SU-DHL-6 (cell line): ENCODE measurements around the gene MADCAM1.

Experiments used
- H2AFZ ChIP-seq: fragments of 200-600 bp; sonication (generic); 2 replicates; pipeline ENCODE4 v1.6.1; 2014; ENCODE audit warnings: low read depth, mild to moderate bottlenecking, moderate library complexity, mixed read lengths, antibody characterized with exemption, low read length; ENCODE audit not compliant: severe bottlenecking
- H3F3A ChIP-seq: fragments of 200-600 bp; shearing (Covaris generic); 2 replicates; pipeline ENCODE4 v1.6.0; 2016; ENCODE audit warnings: antibody characterized with exemption, mild to moderate bottlenecking; ENCODE audit not compliant: insufficient read depth
- H3K27ac ChIP-seq: fragments of 200-600 bp; sonication (generic); 2 replicates; pipeline ENCODE4 v1.5.1; 2016; ENCODE audit warnings: low read depth, mild to moderate bottlenecking, low read length, moderate library complexity, mixed read lengths
- H3K27me3 ChIP-seq: fragments of 200-600 bp; sonication (generic), shearing (Covaris generic); 2 replicates; pipeline ENCODE4 v1.6.0; 2014; ENCODE audit warnings: mild to moderate bottlenecking, low read length
- H3K36me3 ChIP-seq: fragments of 200-600 bp; sonication (generic); 2 replicates; pipeline ENCODE4 v1.6.1; 2014; ENCODE audit warnings: mild to moderate bottlenecking, low read length, mixed read lengths
- H3K4me2 ChIP-seq: fragments of 300-600, 200-600 bp; shearing (Covaris generic), sonication (generic); 2 replicates; pipeline ENCODE4 v1.6.0; 2014; ENCODE audit warnings: low read length, low read depth, mild to moderate bottlenecking; ENCODE audit not compliant: poor library complexity, severe bottlenecking
- H3K4me3 ChIP-seq: fragments of 200-600 bp; sonication (generic); 2 replicates; pipeline ENCODE4 v1.5.1; 2014; ENCODE audit warnings: antibody characterized with exemption, low read length, mild to moderate bottlenecking, mixed read lengths; ENCODE audit not compliant: insufficient read depth, poor library complexity, severe bottlenecking
- H3K79me2 ChIP-seq: fragments of 200-600 bp; sonication (generic); 2 replicates; pipeline ENCODE4 v1.6.1; 2014; ENCODE audit warnings: mild to moderate bottlenecking, low read length, moderate library complexity; ENCODE audit not compliant: insufficient read depth
- H3K9ac ChIP-seq: fragments of 200-600 bp; sonication (generic); 2 replicates; pipeline ENCODE4 v1.7.0; 2014; ENCODE audit warnings: mild to moderate bottlenecking, low read length
- H3K9me2 ChIP-seq: fragments of 200-600 bp; sonication (generic); replicated peaks from 2 replicates; pipeline ENCODE4 v1.6.1; 2014; ENCODE audit warnings: low read length; ENCODE audit not compliant: insufficient read depth
- H3K9me3 ChIP-seq: fragments of 200-600 bp; sonication (generic); 2 replicates; pipeline ENCODE4 v1.6.1; 2014; ENCODE audit warnings: low read length, mixed read lengths; ENCODE audit not compliant: insufficient read depth
- H4K20me1 ChIP-seq: fragments of 200-600 bp; sonication (generic); 2 replicates; pipeline ENCODE4 v1.6.1; 2014; ENCODE audit warnings: low read depth, mild to moderate bottlenecking, antibody characterized with exemption, low read length, moderate library complexity, mixed read lengths
- CTCF ChIP-seq: fragments of 200-600 bp; sonication (generic); IDR thresholded peaks from one replicate; pipeline ENCODE4 v1.5.1; 2017; ENCODE audit warnings: antibody characterized with exemption, mild to moderate bottlenecking, low read length, moderate library complexity; ENCODE audit not compliant: insufficient read depth, poor library complexity, severe bottlenecking
- EZH2phosphoT487 ChIP-seq: fragments of 200-600 bp; sonication (generic), shearing (Covaris generic); conservative IDR thresholded peaks from 2 replicates; pipeline ENCODE4 v1.6.1; 2018; ENCODE audit warnings: mild to moderate bottlenecking, antibody characterized with exemption, low read length, moderate library complexity, mixed read lengths

The MADCAM1 gene

DNA sequence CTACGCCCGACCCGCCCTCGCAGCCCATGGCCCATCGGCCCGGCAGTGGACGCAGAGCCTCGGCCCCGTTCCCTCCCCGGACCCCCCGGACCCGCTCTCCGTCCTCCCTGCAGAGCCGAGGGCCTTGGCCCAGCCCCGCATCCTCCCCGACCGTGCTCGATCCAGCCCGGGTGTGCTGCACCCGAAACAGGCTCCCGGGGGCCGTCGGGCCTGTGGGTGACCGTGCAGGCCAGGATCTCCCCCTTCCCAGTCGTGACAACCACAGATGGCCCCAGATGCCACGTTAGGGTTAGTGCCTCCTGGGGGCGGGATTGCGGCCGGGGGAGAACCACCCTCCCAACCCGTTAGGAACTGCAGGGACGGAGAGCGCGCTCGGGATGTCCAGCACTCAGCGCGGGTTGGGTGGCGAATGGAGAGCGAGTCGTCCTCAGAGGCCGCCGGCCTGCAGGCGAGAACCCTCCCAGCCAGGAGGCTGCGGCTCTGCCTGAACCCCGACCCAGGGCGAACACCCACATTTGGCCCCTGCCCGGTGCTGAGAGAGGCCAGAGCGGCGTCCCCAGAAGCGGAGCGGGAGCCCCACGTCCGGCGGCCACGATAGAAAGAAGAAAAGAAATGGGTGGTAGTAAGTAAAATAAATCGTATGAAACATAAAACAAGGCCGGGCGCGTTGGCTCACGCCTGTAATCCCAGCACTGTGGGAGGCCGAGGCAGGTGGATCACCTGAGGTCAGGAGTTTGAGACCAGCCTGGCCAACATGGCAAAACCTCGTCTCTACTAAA lies 6.7 kb upstream of the MADCAM1 start:
- Histone ChIP-seq H3K4me3 (peak overlapping the region; percentile 75), H3K79me2 (no peaks in the 10 kb centered on the region), H3F3A (peaks cover 4% of the 10 kb centered on the region), H3K9me2 (no peaks in the 10 kb centered on the region), H3K27me3 (no peaks in the 10 kb centered on the region), H2AFZ (peak overlapping the region; percentile 79), H3K9me3 (no peaks in the 10 kb centered on the region), H4K20me1 (no peaks in the 10 kb centered on the region), H3K36me3 (no peaks in the 10 kb centered on the region), H3K4me2 (peak overlapping the region; percentile 68), H3K27ac (no peak overlapping the region), H3K9ac (peak overlapping the region; percentile 90)
- TF ChIP-seq EZH2phosphoT487 (no peak), CTCF (no peak)

GRCh38 chr19:491146-491741 lies 5.0 kb upstream of the MADCAM1 start:
- no peak overlapping the region for H3K4me2 ChIP-seq
- H3K9me3 ChIP-seq: no peaks in the 10 kb centered on the region
- no peaks in the 10 kb centered on the region for H3K9me2 ChIP-seq
- H3K79me2 ChIP-seq: no peaks in the 10 kb centered on the region
- no peaks in the 10 kb centered on the region for H3K36me3 ChIP-seq
- no peak overlapping the region for H3K27ac ChIP-seq
- H3K27me3 ChIP-seq: no peaks in the 10 kb centered on the region
- no peaks in the 10 kb centered on the region for H4K20me1 ChIP-seq
- peaks cover 4% of the 10 kb centered on the region for H3F3A ChIP-seq
- no peak overlapping the region for H3K9ac ChIP-seq
- TF ChIP-seq CTCF (no peak), EZH2phosphoT487 (no peak)
- H2AFZ ChIP-seq: no peak overlapping the region
- no peak overlapping the region for H3K4me3 ChIP-seq

DNA sequence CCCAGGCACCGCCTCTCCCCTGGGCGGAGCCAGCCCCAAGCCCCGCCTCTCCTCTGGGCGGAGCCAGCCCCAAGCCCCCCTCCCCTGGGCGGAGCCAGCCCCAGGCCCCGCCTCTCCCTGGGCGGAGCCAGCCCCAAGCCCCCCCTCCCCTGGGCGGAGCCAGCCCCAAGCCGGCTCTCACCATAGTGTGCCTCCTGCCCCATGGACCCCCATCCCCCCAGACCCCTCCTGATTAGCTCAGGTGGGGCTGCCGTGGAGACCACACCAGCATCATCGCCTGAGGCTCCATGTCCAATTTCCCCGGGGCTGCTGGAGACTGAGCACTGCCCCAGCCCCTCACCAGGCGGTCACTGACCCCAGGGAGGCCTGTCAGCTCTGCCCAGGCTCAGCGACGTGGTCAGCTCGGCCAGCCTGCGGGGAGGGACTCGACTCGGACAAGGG lies 4.2 kb upstream of the MADCAM1 start:
- H2AFZ ChIP-seq: no peak overlapping the region

More for the DNA sequence above, 4.2 kb upstream of the MADCAM1 start:
- H3F3A ChIP-seq: peaks cover 4% of the 10 kb centered on the region
- H3K9me3 ChIP-seq: no peaks in the 10 kb centered on the region
- no peaks in the 10 kb centered on the region for H4K20me1 ChIP-seq
- H3K9me2 ChIP-seq: no peaks in the 10 kb centered on the region
- no peaks in the 10 kb centered on the region for H3K36me3 ChIP-seq
- H3K4me3 ChIP-seq: no peak overlapping the region
- no peak overlapping the region for H3K4me2 ChIP-seq
- H3K27me3 ChIP-seq: no peaks in the 10 kb centered on the region
- no peaks in the 10 kb centered on the region for H3K79me2 ChIP-seq
- H3K27ac ChIP-seq: no peak overlapping the region
- H3K9ac ChIP-seq: no peak overlapping the region
- TF ChIP-seq CTCF (no peak), EZH2phosphoT487 (no peak)
